ENCODE data around the gene NSMCE4A.
"Not testable (repeated sequence)": the region's sequence is repeated elsewhere in the genome, so short reads cannot be mapped to it uniquely, and the experiment has no call there.

NSMCE4A gene

DNA sequence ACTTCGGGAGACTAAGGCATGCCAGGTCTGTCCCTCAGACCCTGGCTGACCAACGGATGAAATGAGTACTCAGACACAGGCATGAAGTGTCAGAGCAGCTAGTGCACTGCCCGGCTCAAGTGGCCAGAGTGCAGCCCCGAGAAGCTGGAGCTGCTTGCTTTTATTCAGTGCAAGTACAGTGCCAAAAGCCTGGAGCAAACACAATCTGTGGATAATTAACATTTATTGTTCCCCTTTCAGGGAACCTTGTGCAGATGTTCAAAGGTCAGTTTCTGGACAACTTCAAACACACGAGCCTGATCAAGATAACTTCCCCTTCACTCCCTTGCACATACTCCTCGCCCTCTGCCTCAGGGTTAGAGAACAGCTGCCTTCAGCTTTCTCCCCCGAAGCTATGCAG is 39.3 kb downstream of the NSMCE4A start:
- no peak for DNase-seq (ENCODE audit: low spot score)

DNA sequence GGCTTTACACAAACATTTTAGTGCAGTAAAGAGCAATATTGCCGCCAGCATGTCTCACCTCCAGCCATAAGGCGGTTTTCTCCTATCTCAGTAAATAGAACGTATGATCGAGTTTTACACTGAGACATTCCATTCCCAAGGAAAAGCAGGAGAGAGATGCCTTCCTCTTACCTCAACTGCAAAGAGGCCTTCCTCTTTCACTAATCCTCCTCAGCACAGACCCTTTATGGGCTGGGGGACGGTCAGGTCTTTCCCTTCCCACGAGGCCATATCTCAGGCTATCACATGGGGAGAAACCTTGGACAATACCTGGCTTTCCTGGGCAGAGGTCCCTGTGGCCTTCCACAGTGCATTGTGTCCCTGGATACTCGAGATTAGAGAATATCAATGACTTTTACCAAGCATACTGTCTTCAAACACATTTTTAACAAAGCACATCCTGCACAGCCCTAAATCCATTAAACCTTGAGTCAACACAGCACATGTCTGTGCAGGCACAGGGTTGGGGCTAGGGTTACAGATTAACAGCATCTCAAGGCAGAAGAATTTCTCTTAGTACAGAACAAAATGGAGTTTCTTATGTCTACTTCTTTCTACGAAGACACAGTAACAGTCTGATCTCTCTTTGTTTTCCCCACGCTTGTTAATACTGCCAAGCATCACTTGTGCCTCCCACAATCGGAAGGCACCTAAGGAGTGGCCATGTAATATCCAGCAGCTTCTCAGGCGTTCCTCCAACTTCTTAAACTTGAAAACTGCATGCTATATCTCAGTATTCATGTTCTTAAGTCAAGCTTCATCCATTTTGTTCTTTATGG is 44.5 kb downstream of the NSMCE4A start:
- not testable (repeated sequence) for DNase-seq (ENCODE audit: low spot score)

DNA sequence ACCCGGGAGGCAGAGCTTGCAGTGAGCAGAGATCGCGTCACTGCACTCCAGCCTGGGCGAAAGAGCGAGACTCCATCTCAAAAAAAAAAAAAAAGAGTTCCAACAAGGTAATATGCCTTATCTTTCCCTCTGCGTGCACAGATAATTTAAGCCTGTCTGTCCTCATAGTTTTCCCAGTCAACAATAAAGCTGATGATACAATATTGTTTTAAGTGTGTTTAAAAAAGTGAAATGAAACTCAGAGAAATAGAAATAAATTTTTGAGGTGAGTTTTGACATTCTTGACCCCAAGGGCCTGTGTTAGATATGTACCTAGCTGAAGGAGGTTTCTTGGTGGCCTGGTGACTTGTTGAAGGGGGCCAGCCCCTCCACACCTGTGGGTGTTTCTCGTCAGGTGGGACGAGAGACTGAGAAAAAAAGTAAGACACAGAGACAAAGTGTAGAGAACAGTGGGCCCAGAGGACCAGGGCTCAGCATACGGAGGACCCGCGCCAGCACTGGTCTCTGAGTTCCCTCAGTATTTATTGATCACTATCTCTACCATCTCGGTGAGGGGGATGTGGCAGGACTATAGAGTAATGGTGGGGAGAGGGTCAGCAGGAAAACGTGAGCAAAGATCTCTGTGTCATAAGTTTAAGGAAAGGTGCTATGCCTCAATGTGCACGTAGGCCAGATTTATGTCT is 45.3 kb downstream of the NSMCE4A start:
- DNase-seq (ENCODE audit: low spot score) = not testable (repeated sequence)

DNA sequence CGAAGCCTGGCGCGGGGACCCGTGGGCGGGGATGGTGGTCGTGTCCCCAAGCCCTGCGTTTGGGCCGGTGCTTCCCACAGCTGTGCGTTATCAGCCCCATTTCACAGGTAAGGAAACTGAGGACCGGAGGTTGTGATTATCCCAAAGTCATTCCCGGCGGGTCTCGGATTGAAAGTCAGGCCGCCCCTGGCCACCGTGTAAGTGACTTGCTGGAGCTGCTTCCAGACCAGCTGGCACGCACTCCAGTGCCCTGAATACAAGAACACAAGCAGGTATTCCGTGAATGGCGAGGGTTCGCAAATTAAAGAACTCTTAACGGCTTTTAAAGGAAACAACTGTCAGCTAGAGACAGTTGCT is 46.5 kb downstream of the NSMCE4A start:
- no peak for DNase-seq (ENCODE audit: low spot score)

DNA sequence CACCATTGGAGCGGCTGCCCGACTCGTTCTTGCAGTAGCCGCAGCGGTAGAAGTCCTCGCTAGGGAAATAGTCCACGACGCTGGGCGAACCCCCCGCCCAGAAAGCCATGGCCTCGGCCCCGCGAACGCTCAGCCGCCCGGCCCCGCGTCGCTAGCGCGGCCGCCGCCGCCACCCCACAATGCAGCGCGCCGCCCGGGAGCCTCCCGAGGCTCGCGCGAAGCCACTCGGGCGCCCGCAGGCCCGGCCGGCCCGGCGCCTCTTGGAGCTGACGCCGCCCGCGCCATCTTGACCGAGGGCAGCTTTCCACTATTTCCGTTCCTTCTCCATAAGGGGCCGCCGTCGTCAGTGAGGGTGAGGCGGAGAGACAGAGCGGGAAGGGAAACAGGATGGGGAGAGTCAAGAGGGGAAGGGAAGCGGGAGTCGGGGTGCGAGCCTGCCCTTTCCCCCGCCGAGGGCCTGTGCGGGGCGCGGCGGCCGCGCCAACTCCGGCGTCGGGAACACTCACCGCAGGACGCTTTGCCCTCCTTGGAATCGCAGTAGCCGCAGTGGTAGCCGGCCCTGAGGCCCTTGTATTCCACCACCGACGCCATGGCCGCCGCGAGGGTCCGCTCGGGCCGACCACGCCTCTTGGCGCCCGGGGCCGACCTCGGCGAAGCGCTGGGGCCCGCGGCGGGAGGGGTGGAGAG is 47.0 kb downstream of the NSMCE4A start, which contains the start of gene ATE1:
Gene ATE1 (minus strand): TSS at position 191 of the 687 bp plus-strand sequence. CDS start 82 bp downstream, at position 109.
- DNase-seq (ENCODE audit: low spot score) = peak; percentile 84

DNA sequence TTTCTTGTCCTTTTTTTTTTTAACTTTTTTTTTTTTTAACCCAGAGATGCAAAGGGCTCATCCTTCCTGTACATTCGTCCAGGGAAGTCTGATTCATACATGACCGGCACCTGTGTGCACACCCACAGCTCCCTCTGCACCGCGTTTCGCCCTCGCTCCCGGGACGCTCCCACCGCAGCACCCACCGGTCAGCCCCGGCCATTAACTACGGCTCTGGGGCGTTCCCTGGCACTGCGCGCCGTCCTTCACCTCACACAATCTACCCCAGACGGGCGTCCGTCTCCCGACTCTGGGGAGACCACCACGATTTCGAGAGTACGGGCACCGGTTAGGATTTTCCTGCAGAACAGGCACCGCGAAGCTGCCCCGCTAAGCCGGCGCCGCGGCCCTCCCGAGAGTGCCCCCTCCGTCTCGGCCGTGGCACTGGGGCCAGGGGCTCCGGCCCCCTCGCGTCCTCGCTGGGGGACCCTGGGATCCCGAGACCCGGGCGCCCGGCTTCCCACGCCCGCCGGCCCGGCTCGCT is 47.6 kb downstream of the NSMCE4A start:
- DNase-seq (ENCODE audit: low spot score) = peak; percentile 52

DNA sequence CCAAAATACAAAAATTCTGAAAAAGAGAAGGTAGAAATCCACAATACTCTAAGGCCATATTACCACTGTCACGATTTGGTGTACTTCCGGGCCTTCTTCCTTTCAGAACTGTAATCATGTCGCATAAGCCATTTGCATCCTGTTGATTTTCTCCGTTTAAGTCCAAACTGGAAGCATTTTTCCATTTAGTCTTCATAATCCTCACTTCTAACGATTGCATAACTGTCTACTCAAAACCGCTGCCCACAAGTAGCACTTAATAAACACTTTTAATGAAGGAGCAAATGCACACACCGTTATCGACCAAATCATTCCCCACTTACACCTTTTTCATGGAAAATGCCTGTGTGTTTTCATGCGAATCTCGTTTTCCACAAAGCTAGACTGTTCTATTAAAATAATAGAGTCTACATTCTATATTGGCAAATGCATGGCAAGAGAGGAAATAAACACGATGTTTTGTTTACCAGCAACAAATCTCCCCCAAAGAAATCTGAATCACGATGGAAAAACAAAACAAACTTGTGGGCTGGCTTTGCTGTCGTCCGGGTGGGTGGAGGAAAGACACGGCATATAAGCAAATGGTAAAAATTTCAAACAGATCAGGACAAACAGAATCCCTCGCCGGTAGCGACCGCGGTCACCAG is 48.2 kb downstream of the NSMCE4A start:
- no peak for DNase-seq (ENCODE audit: low spot score)

DNA sequence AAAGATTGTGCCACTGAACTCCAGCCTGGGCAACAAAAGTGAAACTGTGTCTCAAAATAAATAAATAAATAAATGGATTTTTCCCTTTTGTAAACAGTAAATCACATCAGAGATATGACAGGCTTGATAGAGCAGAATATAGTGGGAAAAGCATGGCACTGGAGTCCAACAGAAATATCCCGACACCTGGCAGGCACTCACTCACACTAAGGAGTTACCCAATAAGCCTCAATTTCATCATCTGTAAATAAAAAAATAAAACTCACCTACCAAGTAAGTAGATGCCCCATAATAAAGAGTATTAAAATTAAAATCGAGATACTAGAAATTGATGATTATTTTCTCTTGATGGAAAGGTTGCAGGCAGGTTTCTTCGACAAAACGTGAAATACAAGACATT is 48.9 kb downstream of the NSMCE4A start:
- DNase-seq (ENCODE audit: low spot score) = no peak

DNA sequence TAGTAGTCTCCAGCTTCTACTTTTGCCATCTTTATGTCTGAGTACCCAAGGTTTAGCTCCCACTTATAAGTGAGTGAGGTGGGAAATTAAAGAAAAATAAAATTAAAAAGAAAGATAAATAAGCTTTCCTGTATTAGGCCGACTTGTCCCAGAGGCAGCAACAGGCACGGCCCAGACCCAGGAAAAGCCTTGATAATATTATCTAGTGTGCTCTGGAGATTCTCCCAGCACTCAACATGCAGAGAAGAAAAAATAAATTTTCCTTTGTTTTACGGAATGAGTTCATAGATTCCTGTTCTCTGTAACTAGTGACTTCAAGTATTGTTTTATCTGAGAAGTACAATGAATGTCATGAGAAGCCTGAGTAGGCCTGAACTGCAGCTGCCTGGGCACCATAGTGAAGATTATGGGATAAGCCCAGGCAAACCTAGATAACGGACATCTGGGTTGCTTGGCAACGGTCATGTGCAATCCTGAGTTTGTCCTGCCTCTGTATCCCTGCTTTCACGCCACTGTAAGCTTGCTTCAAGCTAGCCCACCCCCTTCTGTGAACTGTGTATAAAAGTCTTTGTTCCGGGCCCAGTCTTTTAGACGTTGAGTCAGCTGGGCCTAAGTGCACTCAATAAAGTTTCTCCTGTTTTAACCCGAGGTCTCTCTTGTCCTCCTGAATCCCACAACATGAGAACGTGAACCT is 53.6 kb downstream of the NSMCE4A start:
- no peak for DNase-seq (ENCODE audit: low spot score)

DNA sequence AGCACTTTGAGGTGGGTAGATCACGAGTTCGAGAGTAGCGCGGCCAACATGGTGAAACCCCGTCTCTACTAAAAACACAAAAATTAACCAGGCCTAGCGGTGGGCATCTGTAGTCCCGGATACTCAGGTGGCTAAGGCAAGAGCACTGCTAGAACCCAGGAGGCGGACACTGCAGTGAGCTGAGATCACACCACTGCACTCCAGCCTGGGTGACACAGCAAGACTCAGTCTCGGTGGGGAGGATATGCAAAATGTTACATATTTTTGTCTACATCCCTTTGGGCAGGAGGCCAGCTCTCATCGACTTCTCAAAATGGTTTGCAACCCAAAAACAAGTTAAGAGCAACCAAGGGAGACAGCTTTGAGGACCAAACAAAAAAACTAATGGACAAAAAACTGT is 55.4 kb downstream of the NSMCE4A start:
- DNase-seq (ENCODE audit: low spot score) = no peak

DNA sequence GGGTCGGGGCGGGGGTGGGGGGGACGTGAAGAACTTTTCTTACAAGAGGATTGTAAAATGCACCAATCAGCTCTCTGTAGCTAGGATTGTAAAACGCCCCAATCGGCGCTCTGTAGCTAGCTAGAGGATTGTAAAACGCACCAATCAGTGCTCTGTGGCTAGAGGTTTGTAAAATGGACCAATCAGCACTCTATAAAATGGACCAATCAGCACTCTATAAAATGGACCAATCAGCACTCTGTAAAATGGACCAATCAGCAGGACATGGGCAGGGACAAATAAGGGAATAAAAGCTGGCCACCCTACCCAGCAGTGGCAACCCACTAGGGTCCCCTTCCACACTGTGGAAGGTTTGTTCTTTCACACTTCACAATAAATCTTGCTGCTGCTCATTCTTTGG is 56.2 kb downstream of the NSMCE4A start:
- not testable (repeated sequence) for DNase-seq (ENCODE audit: low spot score)

DNA sequence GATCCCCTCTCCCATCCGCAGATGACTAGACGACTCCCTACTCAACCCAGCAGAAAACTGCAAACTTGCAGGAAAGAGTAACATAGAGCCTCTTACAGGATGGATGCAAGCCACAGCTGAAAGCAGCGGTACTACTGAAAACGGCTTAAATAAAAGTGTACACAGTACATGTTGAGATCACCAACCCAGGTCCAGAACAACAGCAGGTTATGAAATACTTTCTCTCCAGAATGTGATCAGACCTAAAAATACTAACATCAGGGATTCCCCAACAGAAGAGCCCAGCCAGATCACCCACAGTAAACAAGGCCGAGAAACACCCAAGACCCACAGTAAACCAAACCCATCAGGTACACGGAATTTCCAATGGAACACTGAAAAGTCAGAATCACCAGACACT is 60.4 kb downstream of the NSMCE4A start:
- DNase-seq (ENCODE audit: low spot score) = no peak

DNA sequence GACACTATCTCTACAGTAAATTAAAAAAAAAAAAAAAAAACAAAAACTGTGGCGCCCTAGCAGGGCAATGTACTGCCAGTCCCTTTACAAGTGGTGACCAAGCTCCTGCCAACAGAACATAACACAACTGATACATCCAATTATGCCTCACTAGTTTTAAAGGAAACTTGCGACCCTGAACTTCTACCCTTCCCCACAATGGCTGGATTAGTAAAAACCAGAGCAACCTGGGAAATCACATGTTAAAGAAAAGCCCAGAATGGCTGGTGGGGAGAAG is 63.7 kb downstream of the NSMCE4A start:
- no peak for DNase-seq (ENCODE audit: low spot score)

DNA sequence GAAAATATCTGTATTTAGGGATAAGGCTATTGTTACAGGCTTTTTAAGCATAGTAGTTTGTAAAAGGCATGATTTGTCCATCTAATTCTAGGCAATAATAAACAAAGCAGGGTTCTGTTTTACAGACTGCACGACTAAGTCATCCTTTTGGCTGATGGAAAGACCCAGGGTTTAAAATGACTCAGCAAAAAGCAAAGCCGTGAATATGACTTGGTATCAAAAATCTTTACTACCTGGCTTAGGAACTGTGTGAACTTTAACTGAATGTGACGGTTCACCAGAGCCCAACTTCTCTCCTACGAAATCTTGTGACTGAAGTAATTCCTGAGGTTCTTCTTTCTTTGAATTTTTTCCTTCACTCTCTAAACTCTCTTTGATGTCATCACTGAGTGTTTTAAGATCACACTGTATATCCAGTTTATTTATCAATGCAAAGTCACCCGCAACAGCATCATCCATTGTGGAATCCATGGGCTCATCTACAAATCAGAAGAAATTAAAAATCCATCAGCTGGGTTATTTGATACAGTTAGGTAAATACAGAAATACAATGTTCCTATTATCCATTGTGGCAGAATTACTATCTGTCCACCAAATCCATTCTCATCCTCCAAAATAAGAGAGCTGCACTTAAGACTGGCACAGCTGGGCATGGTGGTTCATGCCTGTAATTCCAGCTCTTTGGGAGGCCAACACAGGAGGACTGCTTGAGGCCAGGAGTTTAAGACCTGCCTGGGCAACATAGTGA is 64.2 kb downstream of the NSMCE4A start:
- peak; percentile 44 for DNase-seq (ENCODE audit: low spot score)

Data from activated CD4-positive, alpha-beta T cell treated with anti-CD3 and anti-CD28 coated beads, Interleukin-2, Interleukin-4, amounts not matched to agents 100 ng/mL and 50 ng/mL, durations not matched to agents 16 hours and 8 hours (primary cell).